HG02678 (cell line): ENCODE results near the gene PARD3.

Experiments
- ATAC-seq: cut with Tn5 transposase; IDR thresholded peaks from one replicate; pipeline ENCODE4 v1.9.1; 2021; ENCODE audit warnings: mild to moderate bottlenecking, moderate library complexity; ENCODE audit not compliant: unreplicated experiment

Gene PARD3

GRCh38 chr10:34101001-34101400 is 714.1 kb downstream of the PARD3 start:
- no peak for ATAC-seq

DNA sequence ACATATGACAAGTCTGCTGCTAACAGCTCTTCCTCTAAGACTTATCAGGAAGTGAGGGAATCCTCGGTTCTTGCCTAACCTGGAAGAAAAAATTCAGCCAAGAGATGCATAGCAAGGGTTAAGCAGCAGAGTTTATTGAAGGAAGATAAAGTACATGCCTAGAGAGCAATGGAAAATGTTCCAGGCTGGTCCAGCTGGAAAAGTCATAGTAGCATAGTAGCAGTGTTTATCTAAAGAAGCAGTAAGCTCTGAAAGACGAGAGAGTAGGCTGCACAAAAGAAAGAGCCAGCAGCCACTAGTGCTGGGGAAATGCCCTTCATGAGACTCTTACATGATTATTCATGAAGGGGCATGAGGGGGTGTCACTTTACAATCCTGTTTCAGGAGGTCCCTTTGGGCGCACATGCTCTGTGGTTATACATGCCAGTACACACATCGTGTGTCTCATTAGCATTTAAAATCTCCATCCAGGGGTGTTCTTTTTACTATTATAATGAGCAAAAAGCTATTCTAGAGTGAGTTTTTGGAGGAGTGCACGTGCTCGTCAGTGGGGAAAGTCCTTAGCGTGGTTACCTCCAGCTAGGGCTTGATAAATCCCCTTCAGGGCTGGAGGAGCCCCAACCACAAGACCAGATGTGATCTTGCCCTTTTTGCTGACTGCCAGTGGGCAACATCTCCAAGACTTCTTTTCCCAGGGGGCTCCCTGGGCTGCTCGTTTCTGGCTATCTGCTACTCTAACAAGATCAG is 716.1 kb downstream of the PARD3 start:
- no peak for ATAC-seq

GRCh38 chr10:34097682-34098081 is 717.4 kb downstream of the PARD3 start:
- no peak for ATAC-seq

DNA sequence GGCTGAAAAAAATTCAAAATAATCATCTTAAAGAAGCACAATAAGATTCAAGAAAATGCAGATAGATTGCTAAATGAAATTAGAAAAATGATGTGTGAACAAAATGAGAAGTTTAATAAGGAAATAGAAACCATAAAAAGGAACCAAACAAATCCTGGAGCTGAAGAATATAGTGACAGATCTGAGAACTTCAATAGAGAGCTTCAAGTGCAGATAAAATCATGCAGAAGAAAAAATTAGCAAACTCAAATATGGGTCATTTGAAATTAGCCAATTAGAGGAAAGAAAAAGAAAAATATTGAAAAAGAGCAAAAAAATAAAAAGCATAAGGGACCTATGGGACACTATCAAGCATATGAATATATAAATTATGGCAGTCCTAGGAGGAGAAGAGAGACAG is 720.1 kb downstream of the PARD3 start:
- no peak for ATAC-seq

- ATAC-seq = no peak
Measured at GRCh38 chr10:34094146-34094696, 720.9 kb downstream of the PARD3 start.

DNA sequence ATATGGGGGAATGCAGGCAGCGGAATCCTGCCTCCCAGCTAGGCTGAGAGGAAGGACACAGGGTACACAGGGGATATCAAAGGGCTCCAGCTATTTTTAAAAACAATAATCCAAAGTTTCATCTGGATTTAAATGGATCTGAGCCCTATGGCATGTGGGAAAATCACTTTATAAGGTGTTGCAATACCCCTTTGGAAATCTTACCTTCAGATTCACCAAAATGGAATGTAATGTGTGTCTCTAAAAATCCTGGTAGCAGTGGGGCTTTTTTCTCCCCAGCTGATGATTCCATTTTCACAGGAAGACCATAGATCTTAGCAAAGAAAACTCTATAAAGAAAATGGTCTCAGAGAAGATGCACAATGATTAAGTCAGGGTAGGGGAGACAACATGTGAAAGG is 722.2 kb downstream of the PARD3 start:
- ATAC-seq = no peak

- no peak for ATAC-seq
Measured at GRCh38 chr10:34091635-34092195, 723.4 kb downstream of the PARD3 start.

GRCh38 chr10:34089253-34089652 is 725.8 kb downstream of the PARD3 start:
- ATAC-seq = no peak

- no peak for ATAC-seq
Measured at GRCh38 chr10:34088208-34088794, 726.8 kb downstream of the PARD3 start.

GRCh38 chr10:34087095-34087418 is 728.0 kb downstream of the PARD3 start:
- no peak for ATAC-seq

- ATAC-seq = no peak
Measured at GRCh38 chr10:34083567-34083966, 731.5 kb downstream of the PARD3 start.

- ATAC-seq = no peak
Measured at GRCh38 chr10:34081948-34082347, 733.1 kb downstream of the PARD3 start.

GRCh38 chr10:34081347-34081743 is 733.8 kb downstream of the PARD3 start:
- no peak for ATAC-seq

DNA sequence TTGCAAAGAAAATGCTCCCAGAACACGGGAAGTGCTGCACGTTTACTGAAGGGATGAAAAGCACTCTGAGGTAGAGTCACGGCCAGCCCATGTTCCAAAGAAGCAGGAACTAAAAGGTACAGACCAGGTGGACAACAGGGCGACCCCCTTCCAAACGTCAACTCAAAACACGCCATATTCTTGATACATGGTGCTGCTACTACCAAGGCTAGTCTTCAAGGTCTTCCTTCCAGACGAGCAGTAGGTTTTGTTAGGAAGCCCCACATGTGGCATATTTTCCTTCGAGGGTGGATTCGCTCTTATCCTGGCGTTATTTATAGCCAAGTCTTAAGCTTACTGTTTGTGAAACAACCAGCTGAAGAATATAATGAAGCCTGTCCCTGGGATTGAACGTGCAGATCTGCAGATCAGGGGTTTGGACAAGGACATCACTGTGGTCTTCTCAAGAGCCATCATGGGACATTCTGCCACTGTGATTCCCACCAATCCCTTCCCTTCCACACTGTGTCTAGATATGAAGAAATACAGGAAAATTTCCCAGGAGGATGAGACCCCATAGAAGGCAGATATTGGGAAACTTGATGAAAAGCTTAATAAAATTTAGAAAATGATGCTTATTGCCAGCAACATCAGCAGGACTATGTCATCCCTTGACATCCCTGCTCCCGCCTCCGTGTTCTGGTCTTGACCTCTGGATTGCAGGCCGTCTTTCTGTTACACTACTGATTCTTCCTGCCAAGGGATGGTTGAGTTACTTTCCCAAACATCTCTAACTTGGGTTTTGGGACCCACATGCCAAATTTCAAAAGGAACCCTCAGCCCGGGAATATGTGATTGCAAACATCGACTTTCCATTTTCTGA is 734.4 kb downstream of the PARD3 start:
- ATAC-seq = no peak

- no peak for ATAC-seq
Measured at GRCh38 chr10:34079702-34080484, 735.2 kb downstream of the PARD3 start.

DNA sequence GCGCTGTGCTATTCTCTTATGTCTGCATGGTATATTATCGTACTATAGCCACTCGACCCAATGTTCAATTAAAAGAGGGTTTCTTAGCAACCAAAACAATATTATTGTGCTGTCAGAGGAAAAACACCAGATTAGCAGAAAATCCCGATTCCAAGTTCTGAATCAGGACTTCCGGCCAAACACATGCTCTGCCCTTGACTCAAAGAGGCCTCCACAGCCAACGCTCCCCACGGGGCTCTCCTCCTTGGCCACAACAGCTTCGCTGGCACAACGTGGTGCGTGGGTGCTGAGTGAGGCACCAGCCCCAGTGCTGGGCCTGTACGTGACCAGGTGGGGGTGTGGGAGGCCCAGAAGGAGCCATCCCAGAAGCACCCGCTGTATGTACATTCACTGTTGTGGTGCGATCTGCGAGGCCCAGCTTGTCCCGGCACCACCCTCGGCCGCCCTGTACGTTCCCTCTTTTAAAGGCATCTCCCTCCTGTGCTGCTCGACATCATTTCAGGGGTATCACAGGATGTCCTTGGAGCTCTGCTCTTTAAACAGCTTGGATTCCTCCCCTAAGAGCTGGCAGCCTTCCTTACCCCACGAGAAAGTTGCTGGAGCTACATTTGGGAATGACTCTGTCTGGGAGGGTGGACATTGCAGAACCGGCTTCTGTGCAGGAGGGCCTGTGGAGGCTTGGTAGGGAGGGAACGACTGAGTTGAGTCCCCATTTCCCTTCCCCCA is 736.2 kb downstream of the PARD3 start:
- no peak for ATAC-seq

DNA sequence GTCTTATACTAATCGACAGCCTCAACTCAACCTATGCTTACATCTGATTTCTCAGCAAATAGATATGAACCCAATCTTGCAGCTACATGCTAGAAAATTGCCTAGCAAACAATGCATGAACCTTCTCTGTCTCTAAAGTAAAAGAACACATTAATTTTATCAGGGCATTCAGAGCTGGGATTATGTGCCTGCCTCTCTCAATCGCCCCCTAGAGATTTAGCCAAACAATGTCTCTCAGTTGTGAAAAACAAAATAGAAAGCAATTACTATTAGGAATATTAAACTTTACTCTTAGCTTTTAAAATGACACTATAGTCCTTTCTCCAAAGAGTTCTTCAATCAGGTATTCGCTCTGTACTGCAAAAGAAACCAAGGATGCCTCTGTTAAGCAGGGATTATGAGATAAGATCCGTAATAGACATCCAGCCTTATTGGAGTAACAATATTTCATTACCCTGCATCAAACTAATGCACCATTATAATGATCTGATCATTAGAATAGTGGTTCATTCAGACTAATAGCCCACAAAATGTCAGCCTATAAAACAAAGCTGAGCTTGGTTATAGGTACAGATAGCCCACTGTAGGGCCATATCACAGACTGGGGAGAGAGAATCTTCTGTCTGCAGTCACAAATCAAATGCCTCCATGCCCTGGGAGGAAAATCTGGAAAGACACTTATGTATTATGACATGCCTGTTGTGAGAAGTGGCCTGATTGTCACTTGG is 736.9 kb downstream of the PARD3 start:
- ATAC-seq = no peak

DNA sequence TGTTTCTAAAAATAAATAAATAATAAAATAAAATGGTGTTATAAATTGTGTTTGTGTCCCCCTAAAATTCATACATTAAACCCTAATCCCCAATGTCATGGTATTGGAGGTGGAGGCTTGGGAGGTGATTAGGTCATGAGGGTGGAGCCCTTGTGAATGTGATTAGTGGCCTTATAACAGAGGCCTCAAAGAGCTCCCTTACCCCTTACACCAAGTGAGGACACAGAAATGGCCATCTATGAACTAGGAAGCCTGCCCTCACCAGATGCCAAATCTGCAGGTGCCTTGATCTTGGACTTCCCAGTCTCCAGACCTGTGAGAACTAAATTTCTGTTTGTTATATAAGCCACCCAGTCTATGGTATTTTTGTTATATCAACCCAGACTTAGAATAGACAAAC is 738.7 kb downstream of the PARD3 start:
- no peak for ATAC-seq

DNA sequence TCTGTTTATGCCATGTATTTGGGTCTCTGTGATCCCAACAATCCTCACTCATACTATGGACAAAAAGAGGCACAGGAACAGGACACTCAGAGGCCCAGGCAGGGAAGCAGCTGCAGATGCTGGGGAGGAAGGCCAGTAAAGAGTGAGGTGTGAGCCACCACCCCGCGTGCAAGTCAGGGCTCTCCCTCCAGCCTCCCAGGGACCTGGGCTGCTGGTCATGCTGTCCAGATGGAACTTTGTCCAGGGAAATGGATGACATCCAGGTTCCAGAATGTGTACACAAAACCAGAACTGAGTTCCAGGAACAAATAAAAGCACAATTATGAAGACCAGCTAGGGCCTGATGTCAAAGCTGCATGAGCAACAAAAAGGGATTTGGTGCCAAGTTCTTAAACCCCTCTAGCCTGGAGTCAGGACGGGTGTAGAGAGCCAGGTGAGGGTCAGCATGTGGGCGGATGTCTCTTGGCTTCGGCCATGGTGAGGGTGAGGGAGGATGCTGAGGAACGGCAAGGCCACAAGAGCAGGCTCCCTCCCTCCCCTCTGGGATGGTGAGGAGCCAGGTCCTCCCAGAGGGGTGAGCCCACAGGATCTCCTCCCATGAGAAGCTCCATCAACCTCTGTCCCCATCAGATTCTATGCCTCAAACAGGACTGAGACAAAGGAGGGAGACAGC is 739.7 kb downstream of the PARD3 start:
- ATAC-seq = no peak
